ENCODE measurements around the gene ZBTB1.

ZBTB1 gene

DNA sequence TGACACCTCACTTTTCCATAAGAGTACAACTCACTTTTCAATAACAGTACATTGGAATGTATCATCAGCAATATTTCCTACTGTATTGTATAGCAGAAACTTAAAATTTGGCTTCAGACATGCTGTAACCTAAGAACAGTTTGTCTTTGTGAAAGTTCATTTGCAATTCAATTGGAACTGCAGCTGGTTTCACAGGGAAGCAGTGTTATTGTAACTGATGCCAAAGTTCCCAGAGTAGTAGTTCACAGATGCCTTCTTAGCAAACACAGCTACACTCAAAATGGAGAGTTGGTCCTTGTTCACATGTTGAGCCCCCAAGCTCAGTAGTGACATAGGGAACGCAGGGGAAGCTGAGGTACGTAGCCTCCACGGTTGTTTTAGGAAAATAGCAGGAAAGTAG lies 68.5 kb downstream of the ZBTB1 start:
- DNase-seq: no peak

All from NCI-H1417 treated with DMSO at 0.1 percent for 48 hours (cell line).